K562 (cell line): ENCODE results near the gene RREB1. TPM values are rescaled to one million over a fixed set of nuclear protein-coding genes. Genes with fewer than 3 reads are reported as not detected.

Experiments used
- ATAC-seq: fragments of 200-7000 bp; cut with Tn5 transposase; 3 replicates; pipeline ENCODE4 v1.9.1; 2020; ENCODE audit warnings: moderate library complexity
- BruUV-seq: library from RNA; stranded (reverse); fragments of 400-500 nt; replicated peaks from 2 replicates; lab custom pipeline; 2021; lab: Mats Ljungman, UMichigan
- CTCF ChIA-PET: fragments of 300-600 bp; formaldehyde crosslinking; extraction: SDS; loops from one replicate; lab custom pipeline; 2021; ENCODE audit warnings: low intra/inter-chr PET ratio; lab: Yijun Ruan, JAX
- POLR2A ChIA-PET: fragments of 300-600, 350-650 bp; sonication (Branson Sonifier 250); formaldehyde crosslinking; extraction: SDS; loops from one replicate; lab custom pipeline; 2021; ENCODE audit warnings: antibody characterized with exemption, inconsistent platforms; lab: Yijun Ruan, JAX
- DNase-seq, 4 experiments: peaks; one replicate each; pipeline versions ENCODE4 v3.0.0 to v3.0.0-alpha.2; 2011 to 2018; ENCODE audit warnings: low spot score in 3 of 4, mixed read lengths in 3 of 4; ENCODE audit errors: extremely low read depth in 1 of 4
- FAIRE-seq: peaks from 2 replicates; lab custom pipeline; 2011; peaks lifted over from hg19 to GRCh38; lab: Jason Lieb, UNC
- H2AFZ ChIP-seq: 2 replicates; pipeline ENCODE4 v1.6.0; 2011; ENCODE audit warnings: low read depth, low read length, control low read depth, inconsistent platforms
- H3K27ac ChIP-seq: fragments of 200-600 bp; 3 replicates; pipeline ENCODE4 v1.8.0; 2011; ENCODE audit warnings: low read depth, mild to moderate bottlenecking, control low read depth, inconsistent platforms, low read length, moderate library complexity, mixed read lengths; ENCODE audit errors: extremely low read depth
- H3K27me3 ChIP-seq, 2 experiments: fragments of 300-600 bp in 1 of 2; 2 replicates in 1 of 2; 3 replicates in 1 of 2; pipeline versions ENCODE4 v1.6.0 to v1.8.0; 2011; ENCODE audit warnings: inconsistent platforms in 2 of 2, low read length in 2 of 2, mild to moderate bottlenecking in 1 of 2, mixed read lengths in 1 of 2, moderate library complexity in 1 of 2; ENCODE audit not compliant: control insufficient read depth in 2 of 2, insufficient read depth in 2 of 2
- H3K36me3 ChIP-seq: fragments of 300-600 bp; 3 replicates; pipeline ENCODE4 v1.8.0; 2011; ENCODE audit warnings: mild to moderate bottlenecking, low read length, inconsistent platforms; ENCODE audit not compliant: control insufficient read depth, insufficient read depth
- H3K4me1 ChIP-seq, 2 experiments: fragments of 200-600 bp in 1 of 2; replicated peaks in 1 of 2; 2 replicates in 1 of 2; 3 replicates in 1 of 2; pipeline versions ENCODE4 v1.5.1 to v1.8.0; 2011; ENCODE audit warnings: inconsistent platforms in 2 of 2, low read length in 2 of 2, mild to moderate bottlenecking in 1 of 2, mixed read lengths in 1 of 2, moderate library complexity in 1 of 2; ENCODE audit not compliant: control insufficient read depth in 2 of 2, insufficient read depth in 2 of 2
- H3K4me2 ChIP-seq: 2 replicates; pipeline ENCODE4 v1.6.1; 2011; ENCODE audit warnings: low read length, control low read depth, inconsistent platforms, mixed read lengths; ENCODE audit not compliant: insufficient read depth
- H3K4me3 ChIP-seq: fragments of 200-600 bp; sonication (generic), shearing (Covaris generic); 2 replicates; pipeline ENCODE4 v1.5.1; 2016; ENCODE audit warnings: control low read depth, inconsistent platforms
- H3K79me2 ChIP-seq: fragments of 200-600 bp; 3 replicates; pipeline ENCODE4 v1.8.0; 2011; ENCODE audit warnings: low read length, inconsistent platforms; ENCODE audit not compliant: control insufficient read depth, insufficient read depth
- H3K9ac ChIP-seq, 2 experiments: 2 replicates each; pipeline versions ENCODE4 v1.6.0 to v1.6.1; 2011; ENCODE audit warnings: low read depth in 2 of 2, low read length in 2 of 2, control low read depth in 1 of 2, inconsistent platforms in 1 of 2, mild to moderate bottlenecking in 1 of 2, mixed read lengths in 1 of 2; ENCODE audit not compliant: insufficient read depth in 1 of 2
- H3K9me1 ChIP-seq: one replicate; pipeline ENCODE4 v1.6.0; 2011; ENCODE audit warnings: inconsistent platforms, mild to moderate bottlenecking, low read length, moderate library complexity; ENCODE audit not compliant: control insufficient read depth, insufficient read depth
- H3K9me3 ChIP-seq: replicated peaks from 2 replicates; pipeline ENCODE4 v1.5.1; 2011; ENCODE audit warnings: low read depth, low read length, inconsistent platforms; ENCODE audit not compliant: control insufficient read depth, insufficient read depth
- H4K20me1 ChIP-seq: replicated peaks from 2 replicates; pipeline ENCODE4 v1.6.1; 2011; ENCODE audit warnings: low read length, inconsistent platforms, mixed read lengths; ENCODE audit not compliant: control insufficient read depth, insufficient read depth
- KDM1A ChIP-seq, 2 experiments: fragments of 450-650 bp; IDR thresholded peaks; 2 replicates each; pipeline ENCODE4 v1.6.1; 2016; ENCODE audit warnings: mild to moderate bottlenecking in 2 of 2
- KLF10 ChIP-seq: fragments of 250-450 bp; sonication (Bioruptor Pico); IDR thresholded peaks from 2 replicates; pipeline ENCODE4 v1.6.1; 2021; ENCODE audit warnings: matching md5 sums
- POLR2A ChIP-seq: fragments of 450-650 bp; conservative IDR thresholded peaks from 2 replicates; pipeline ENCODE4 v1.6.1; 2016
- POLR2AphosphoS5 ChIP-seq: IDR thresholded peaks from 2 replicates; pipeline ENCODE4 v1.6.1; 2011; ENCODE audit warnings: mild to moderate bottlenecking, low read depth, low read length, moderate library complexity; ENCODE audit not compliant: control insufficient read depth, insufficient read depth
- PRMT5 ChIP-seq: sonication (generic); formaldehyde crosslinking; IDR thresholded peaks from 2 replicates; pipeline ENCODE4 v1.5.0; 2020; ENCODE audit warnings: missing genetic modification reagents
- REST ChIP-seq, 2 experiments: fragments of 450-650 bp; formaldehyde crosslinking in 1 of 2; IDR thresholded peaks; 2 replicates each; pipeline versions ENCODE4 v1.4.0 to v1.6.1; 2014 to 2020; ENCODE audit warnings: mild to moderate bottlenecking in 2 of 2, borderline replicate concordance in 1 of 2, low read depth in 1 of 2
- TBP ChIP-seq: optimal IDR thresholded peaks from 2 replicates; pipeline ENCODE3; 2011; ENCODE audit warnings: low read depth, low read length, improper control_type of control experiment
- WGBS: fragments of 100-300 bp; shearing (Covaris generic); methylation state at CpG from one replicate; pipeline ENCODE4 v1.1.6; 2016; ENCODE audit warnings: low coverage, mixed read lengths; ENCODE audit not compliant: insufficient coverage; ENCODE audit errors: missing lambda C conversion rate; 5-methylcytosine and 5-hydroxymethylcytosine counted together
- in situ Hi-C: fragments of 300-500 bp; cut with MboI; formaldehyde crosslinking; loops from 4 replicates; pipeline ENCODE4 v1.15.0; 2018; ENCODE audit warnings: inconsistent platforms, mixed read lengths
- intact Hi-C: fragments of 100-400 bp; cut with micrococcal nuclease; formaldehyde crosslinking; loops from 2 replicates; pipeline ENCODE4 v1.14.2; 2022
- polyA plus RNA-seq, 8 experiments: library from polyadenylated mRNA; depleted of rRNA in 4 of 8; stranded (reverse) in 5 of 8; unstranded in 3 of 8; fragments of >200 nt; fragmentation: Nextera tagmentation in 2 of 8; fragmentation: Illumina TruSeq in 1 of 8; extraction: Ambion mirVana in 2 of 8; extraction: Trizol in 1 of 8; gene quantifications; 2 replicates each; pipeline versions ENCODE4 v1.2.1 to v1.2.3, GENCODE V29; 2011 to 2014; ENCODE audit warnings: inconsistent platforms in 1 of 8, missing spikeins in 1 of 8
- total RNA-seq, 7 experiments: library from RNA; depleted of rRNA in 6 of 7; stranded (reverse); fragments of >200 nt in 6 of 7; fragmentation: Illumina TruSeq in 2 of 7; extraction: Trizol in 2 of 7; gene quantifications; 2 replicates each; pipeline versions ENCODE4 v1.2.1 to v1.2.3, GENCODE V29; 2011 to 2021; ENCODE audit warnings: low replicate concordance in 1 of 7

RREB1 gene
- total and polyA plus RNA-seq, 9 of the 15 experiments (the other 6 are each of a cell fraction or from before 2014, with no cell fraction given) = 3.3 to 64.2 (median 19.3) TPM

GRCh38 chr6:7155871-7156579, 48.3 kb downstream of the RREB1 start:
- H3K4me2 ChIP-seq = no peak overlapping the region
- no peaks in the 10 kb centered on the region for H3K9me3 ChIP-seq
- H3K4me1 ChIP-seq = peaks cover 26 to 71% of the 10 kb centered on the region in 2 experiments
- no TSS peak for BruUV-seq
- DNase-seq (peak in 1 of 4 experiments; percentile 29), FAIRE-seq (no peak)
- no peak overlapping the region for H3K4me3 ChIP-seq
- H3K27ac ChIP-seq = no peak overlapping the region; the same call in 2 of the 3 replicates
- CTCF ChIA-PET = no interaction called here
- H2AFZ ChIP-seq = no peak overlapping the region
- peaks cover 62% of the 10 kb centered on the region for H3K36me3 ChIP-seq
- no peak overlapping the region for H3K9ac ChIP-seq
- in situ Hi-C loops = no loop called here
- H3K9me1 ChIP-seq = no peaks in the 10 kb centered on the region
- TF ChIP-seq POLR2A (peak; percentile 50), POLR2AphosphoS5 (0 out of 2 replicates have a peak, but pooled peaks have one; percentile 24), KLF10 (no peak), TBP (peak; percentile 50), REST (IDR thresholded peaks at IDR 0.05; ENCODE audit: borderline replicate concordance) (peak; percentile 37), REST (CRISPR knock-in tag; IDR thresholded peaks at IDR 0.05; ENCODE audit: low read depth) (no peak), KDM1A (IDR thresholded peaks at IDR 0.05) (0 out of 4 replicates have a peak, but pooled peaks of 1 of the 2 experiments have one; percentile 3), PRMT5 (CRISPR knock-in tag) (no peak)
- TF ChIP-seq, all 486 proteins: peak for 5
- Histone ChIP-seq H3K79me2 (peaks cover 100% of the 10 kb centered on the region), H3K27me3 (no peaks in the 10 kb centered on the region), H4K20me1 (peaks cover 4% of the 10 kb centered on the region; the same call in 1 of the 2 replicates)
- POLR2A ChIA-PET = interaction anchor here (0.6 to 2.4 kb wide), 6 partner anchors 9 to 312 kb away, joined by 3 to 19 read pairs (median 3); no protein-coding TSS in a partner anchor
- intact Hi-C loops = no loop called here
- WGBS = 45% methylated on average over 7 of the region's 7 CpGs
- ATAC-seq = no peak
